AG04450 (cell line): ENCODE measurements around the gene MCOLN2. TPM values are rescaled to one million over a fixed set of nuclear protein-coding genes. Genes with fewer than 3 reads are reported as not detected.
"Not testable (repeated sequence)": the region's sequence is repeated elsewhere in the genome, so short reads cannot be mapped to it uniquely, and the experiment has no call there.

Experiments used
- CTCF ChIA-PET: fragments of 300-600, 350-600 bp; formaldehyde crosslinking; extraction: SDS; loops from one replicate; lab custom pipeline; 2022; ENCODE audit warnings: antibody characterized with exemption, inconsistent platforms; lab: Charles Lee
- POLR2A ChIA-PET: fragments of 350-600 bp; formaldehyde crosslinking; extraction: SDS; loops from one replicate; lab custom pipeline; 2021; ENCODE audit warnings: antibody characterized with exemption, inconsistent platforms; lab: Yijun Ruan, JAX
- DNase-seq: peaks from one replicate; pipeline ENCODE4 v3.0.0-alpha.2; 2011; ENCODE audit warnings: low read depth, low spot score
- H3K27ac ChIP-seq: one replicate; pipeline ENCODE4 v1.5.1; 2012; ENCODE audit warnings: low read depth, low read length, control low read depth
- H3K27me3 ChIP-seq: one replicate; pipeline ENCODE4 v1.6.0; 2012; ENCODE audit warnings: low read length; ENCODE audit not compliant: control insufficient read depth, insufficient read depth
- H3K4me3 ChIP-seq: 2 replicates; pipeline ENCODE4 v1.5.1; 2011; ENCODE audit warnings: mild to moderate bottlenecking, low read depth, low read length, control low read depth
- H3K9me3 ChIP-seq: 2 replicates; pipeline ENCODE4 v1.5.1; 2012; ENCODE audit warnings: low read length; ENCODE audit not compliant: control insufficient read depth, insufficient read depth
- polyA plus RNA-seq: library from polyadenylated mRNA; depleted of rRNA; stranded (reverse); fragments of >200 nt; gene quantifications from 2 replicates; pipeline ENCODE4 v1.2.3, GENCODE V29; 2011
- TF ChIP-seq, protein P1 (sequence below): IDR thresholded peaks from 2 replicates; pipeline ENCODE4 v1.5.1; 2011; ENCODE audit warnings: low read depth, low read length, control low read depth, inconsistent platforms

The MCOLN2 gene
- polyA plus RNA-seq, 1 experiment = 0.37 TPM

GRCh38 chr1:85019994-85020393 is 23.1 kb upstream of the MCOLN2 start:
- POLR2A ChIA-PET = no interaction called here
- no peak overlapping the region for H3K27ac ChIP-seq

DNA sequence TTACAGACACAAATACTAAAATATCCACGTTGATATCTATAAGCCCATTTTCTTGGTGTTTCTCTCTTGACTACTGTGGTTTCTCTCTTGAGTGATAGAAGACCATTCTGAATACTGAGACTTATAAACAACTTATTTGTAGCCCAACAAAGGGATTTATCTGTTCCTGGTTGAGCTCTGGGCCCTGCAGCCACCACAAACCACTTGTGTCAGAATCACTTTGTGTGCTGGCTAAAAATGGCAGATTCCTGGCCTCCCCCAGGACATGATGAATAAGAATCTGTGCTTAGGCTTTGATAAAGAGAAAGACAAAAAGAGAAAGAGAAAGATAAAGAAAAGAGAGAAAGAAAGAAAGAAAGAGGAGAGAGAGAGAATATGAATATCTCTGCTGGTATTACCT is 18.9 kb upstream of the MCOLN2 start:
- DNase-seq = no peak
- TF ChIP-seq, protein P1, sequence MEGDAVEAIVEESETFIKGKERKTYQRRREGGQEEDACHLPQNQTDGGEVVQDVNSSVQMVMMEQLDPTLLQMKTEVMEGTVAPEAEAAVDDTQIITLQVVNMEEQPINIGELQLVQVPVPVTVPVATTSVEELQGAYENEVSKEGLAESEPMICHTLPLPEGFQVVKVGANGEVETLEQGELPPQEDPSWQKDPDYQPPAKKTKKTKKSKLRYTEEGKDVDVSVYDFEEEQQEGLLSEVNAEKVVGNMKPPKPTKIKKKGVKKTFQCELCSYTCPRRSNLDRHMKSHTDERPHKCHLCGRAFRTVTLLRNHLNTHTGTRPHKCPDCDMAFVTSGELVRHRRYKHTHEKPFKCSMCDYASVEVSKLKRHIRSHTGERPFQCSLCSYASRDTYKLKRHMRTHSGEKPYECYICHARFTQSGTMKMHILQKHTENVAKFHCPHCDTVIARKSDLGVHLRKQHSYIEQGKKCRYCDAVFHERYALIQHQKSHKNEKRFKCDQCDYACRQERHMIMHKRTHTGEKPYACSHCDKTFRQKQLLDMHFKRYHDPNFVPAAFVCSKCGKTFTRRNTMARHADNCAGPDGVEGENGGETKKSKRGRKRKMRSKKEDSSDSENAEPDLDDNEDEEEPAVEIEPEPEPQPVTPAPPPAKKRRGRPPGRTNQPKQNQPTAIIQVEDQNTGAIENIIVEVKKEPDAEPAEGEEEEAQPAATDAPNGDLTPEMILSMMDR = no peak
- H3K9me3 ChIP-seq = no peaks in the 10 kb centered on the region
- H3K4me3 ChIP-seq = no peak overlapping the region
- ChIA-PET CTCF (interaction anchor here (0.6 kb wide), 1 partner anchor 11 kb away, joined by 3 read pairs; no protein-coding TSS in a partner anchor), POLR2A (no interaction called here)
- no peak overlapping the region for H3K27ac ChIP-seq
- H3K27me3 ChIP-seq = peaks cover 3% of the 10 kb centered on the region

More at GRCh38 chr1:85019994-85020393, 23.1 kb upstream of the MCOLN2 start:
- no peak overlapping the region for H3K4me3 ChIP-seq
- TF ChIP-seq, protein P1 = no peak
- no peaks in the 10 kb centered on the region for H3K27me3 ChIP-seq
- H3K9me3 ChIP-seq = no peaks in the 10 kb centered on the region
- DNase-seq = no peak
- CTCF ChIA-PET = interaction anchor here (1.0 to 2.4 kb wide), 2 partner anchors 75 to 235 kb away, joined by 4 to 16 read pairs; no protein-coding TSS in a partner anchor

GRCh38 chr1:85005641-85006040 is 8.7 kb upstream of the MCOLN2 start:
- POLR2A ChIA-PET, H3K9me3 ChIP-seq, CTCF ChIA-PET, H3K4me3 ChIP-seq, DNase-seq, H3K27ac ChIP-seq: not testable (repeated sequence)
- peaks cover 42% of the 10 kb centered on the region for H3K27me3 ChIP-seq

DNA sequence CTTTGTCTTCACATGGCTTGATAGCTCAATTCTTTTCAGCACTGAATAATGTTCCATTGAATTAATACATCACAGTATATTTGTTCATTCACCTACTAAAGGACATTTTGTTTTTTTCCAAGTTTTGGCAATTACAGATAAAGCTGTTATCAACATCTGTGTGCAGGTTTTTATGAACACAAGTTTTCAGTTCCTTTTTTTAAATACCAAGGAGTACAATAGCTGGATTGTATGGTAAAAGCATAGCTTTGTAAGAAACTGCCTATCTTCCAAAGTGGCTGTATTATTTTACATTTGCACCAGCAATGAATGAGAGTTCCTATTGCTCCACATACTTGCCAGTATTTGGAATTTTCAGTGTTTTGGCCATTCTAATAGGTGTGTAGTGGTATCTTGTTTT is 4.8 kb upstream of the MCOLN2 start:
- DNase-seq = no peak
- Histone ChIP-seq H3K4me3 (no peak overlapping the region), H3K27me3 (peaks cover 64% of the 10 kb centered on the region), H3K9me3 (no peaks in the 10 kb centered on the region; the same call in 1 of the 2 replicates), H3K27ac (no peak overlapping the region)
- POLR2A ChIA-PET = no interaction called here
- CTCF ChIA-PET = interaction anchor here (1.7 to 1.8 kb wide), 2 partner anchors 57 to 253 kb away, joined by 4 to 5 read pairs; no protein-coding TSS in a partner anchor
- TF ChIP-seq, protein P1 = no peak

GRCh38 chr1:84998642-84999280 is 1.8 kb upstream of the MCOLN2 start:
- Histone ChIP-seq H3K4me3 (no peak overlapping the region), H3K27ac (no peak overlapping the region), H3K9me3 (no peaks in the 10 kb centered on the region; the same call in 1 of the 2 replicates), H3K27me3 (peaks cover 76% of the 10 kb centered on the region)
- ChIA-PET CTCF (interaction anchor here (0.7 kb wide), 1 partner anchor 98 kb away, joined by 3 read pairs; no protein-coding TSS in a partner anchor), POLR2A (no interaction called here)
- no peak for DNase-seq
- TF ChIP-seq, protein P1 = no peak
